NK-92 (cell line): ENCODE results near the gene PTCD1.
"Not testable (repeated sequence)": the region's sequence is repeated elsewhere in the genome, so short reads cannot be mapped to it uniquely, and the experiment has no call there.

Experiments
- DNase-seq: peaks from one replicate; lab custom pipeline; 2025; ENCODE audit not compliant: unreplicated experiment; lab: John Stamatoyannopoulos, UW

PTCD1 gene

DNA sequence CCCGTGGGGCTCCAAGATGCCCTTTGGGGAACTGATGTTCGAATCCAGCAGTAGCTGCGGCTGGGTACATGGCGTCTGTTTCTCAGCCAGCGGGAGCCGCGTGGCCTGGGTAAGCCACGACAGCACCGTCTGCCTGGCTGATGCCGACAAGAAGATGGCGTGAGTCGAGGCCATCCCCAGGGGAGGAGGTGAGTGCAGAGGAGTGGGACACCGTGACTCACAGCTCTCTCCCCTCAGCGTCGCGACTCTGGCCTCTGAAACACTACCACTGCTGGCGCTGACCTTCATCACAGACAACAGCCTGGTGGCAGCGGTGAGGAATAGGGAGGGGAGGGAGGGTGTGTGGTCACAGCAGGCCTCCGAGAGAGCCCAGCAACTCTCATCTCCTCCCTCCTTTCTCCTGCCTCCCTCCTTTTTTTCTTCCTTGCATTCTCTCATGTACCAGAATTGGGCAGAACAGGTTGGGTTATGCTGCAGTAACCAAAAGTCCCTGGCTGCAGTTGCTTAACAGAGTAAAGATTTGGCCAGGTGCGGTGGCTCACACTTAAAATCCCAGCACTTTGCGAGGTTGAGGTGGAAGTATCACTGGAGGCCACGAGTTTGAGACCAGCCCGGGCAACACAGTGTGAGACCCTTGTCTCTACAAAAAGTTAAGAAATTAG, 47.5 kb downstream of the PTCD1 start:
- no peak for DNase-seq

DNA sequence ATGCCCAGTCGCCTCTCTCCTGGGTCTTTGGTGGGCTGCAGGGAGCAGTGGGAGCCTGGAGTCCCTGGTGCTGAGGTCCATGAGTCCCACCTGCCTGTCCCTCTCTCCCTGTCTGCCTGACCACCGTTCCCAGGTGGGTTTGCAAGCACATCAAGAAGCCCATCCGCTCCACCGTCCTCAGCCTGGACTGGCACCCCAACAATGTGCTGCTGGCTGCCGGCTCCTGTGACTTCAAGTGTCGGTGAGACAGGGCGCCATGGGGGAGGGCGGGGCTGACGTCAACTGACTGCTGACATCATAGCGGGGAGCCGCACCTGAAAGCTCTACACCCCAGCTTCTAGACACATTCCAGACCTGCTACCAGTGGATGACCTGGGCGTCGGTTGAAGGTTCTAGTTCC, 48.8 kb downstream of the PTCD1 start:
- DNase-seq, result no peak

DNA sequence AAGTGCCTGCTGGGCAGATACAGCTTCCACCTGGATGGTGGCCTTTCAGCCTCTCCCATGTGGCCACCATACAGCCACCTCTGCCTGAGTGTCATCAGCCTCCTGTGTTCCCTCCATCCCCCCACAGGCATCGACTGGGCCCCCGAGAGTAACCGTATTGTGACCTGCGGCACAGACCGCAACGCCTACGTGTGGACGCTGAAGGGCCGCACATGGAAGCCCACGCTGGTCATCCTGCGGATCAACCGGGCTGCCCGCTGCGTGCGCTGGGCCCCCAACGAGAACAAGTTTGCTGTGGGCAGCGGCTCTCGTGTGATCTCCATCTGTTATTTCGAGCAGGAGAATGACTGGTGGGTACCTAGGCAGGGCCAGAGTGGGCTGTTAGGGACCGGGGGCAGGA, 50.7 kb downstream of the PTCD1 start:
- no peak for DNase-seq

DNA sequence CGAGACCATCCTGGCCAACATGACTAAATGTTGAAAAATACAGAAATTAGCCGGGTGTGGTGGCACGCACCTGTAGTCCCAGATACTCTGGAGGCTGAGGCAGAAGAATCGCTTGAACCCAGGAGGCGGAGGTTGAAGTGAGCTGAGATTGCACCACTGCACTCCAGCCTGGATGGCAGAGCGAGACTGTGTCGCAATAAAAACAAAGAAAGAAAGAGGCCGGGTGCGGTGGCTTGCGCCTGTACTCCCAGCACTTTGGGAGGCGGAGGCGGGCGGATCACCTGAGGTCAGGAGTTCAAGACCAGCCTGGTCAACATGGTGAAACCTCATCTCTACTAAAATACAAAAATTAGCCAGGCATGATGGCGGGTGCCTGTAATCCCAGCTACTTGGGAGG, 51.4 kb downstream of the PTCD1 start:
- not testable (repeated sequence) for DNase-seq

DNA sequence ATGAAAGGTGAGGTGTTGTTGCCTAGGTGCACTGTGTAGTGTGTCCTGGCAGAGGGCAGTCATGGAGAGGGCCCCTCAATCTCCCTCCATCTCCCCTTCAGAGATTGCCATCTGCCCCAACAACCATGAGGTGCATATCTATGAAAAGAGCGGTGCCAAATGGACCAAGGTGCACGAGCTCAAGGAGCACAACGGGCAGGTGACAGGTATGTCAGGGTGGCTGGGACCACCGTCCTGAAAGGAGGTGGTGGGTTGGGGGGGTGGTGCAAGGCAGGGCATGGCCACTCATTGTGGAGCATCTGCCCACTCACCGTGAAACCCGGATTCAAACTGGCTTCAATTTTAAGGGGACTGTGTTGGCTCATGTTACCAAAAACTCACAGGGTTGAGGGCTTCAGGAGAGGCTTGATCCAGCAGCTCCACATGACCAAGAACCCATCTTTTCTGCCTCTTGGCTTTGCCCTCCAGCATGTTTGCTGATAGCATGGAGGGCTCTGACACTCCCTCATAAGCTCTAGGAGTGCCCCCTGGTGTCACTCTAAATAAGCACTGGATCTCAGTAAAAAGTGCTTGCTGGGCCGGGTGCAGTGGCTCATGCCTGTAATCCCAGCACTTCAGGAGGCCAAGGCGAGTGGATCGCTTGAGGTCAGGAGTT, 51.9 kb downstream of the PTCD1 start:
- DNase-seq, result no peak

DNA sequence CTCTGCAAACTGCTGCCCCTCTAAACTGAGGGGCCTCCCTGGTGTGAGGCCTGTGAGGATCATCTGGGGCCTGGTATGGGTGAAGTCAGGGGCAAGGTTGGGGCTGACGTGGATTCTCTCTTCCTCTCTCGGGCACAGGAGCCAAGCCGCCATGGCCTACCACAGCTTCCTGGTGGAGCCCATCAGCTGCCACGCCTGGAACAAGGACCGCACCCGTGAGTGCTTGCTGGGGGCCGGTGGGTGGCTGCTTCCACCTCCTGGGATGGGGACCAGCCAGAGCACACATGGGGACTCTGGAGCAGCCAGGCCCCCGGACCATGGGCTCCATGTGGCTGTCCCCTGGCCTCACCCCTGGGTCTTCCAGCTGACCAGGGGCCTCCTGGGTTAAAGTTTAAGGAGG, 53.0 kb downstream of the PTCD1 start:
- no peak for DNase-seq

DNA sequence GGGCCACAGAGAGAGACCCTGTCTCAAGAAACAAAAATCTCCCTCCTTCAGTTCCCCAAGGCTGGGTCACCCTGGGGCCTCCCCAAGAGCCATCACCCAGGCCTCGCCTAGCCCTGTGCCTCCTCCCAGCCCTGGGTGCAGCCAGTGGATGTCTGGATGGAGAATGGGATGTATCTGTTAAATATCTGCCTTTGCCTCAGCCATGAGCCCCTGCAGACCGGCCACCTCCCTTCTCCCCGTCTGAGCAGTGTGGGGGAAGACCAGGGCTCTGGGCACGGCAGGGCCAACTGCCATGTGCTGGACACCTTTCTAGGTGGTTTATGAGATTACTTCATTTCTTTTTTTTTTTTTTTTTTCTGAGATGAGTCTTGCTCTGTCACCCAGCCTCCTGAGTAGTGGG, 54.1 kb downstream of the PTCD1 start:
- DNase-seq, result no peak

DNA sequence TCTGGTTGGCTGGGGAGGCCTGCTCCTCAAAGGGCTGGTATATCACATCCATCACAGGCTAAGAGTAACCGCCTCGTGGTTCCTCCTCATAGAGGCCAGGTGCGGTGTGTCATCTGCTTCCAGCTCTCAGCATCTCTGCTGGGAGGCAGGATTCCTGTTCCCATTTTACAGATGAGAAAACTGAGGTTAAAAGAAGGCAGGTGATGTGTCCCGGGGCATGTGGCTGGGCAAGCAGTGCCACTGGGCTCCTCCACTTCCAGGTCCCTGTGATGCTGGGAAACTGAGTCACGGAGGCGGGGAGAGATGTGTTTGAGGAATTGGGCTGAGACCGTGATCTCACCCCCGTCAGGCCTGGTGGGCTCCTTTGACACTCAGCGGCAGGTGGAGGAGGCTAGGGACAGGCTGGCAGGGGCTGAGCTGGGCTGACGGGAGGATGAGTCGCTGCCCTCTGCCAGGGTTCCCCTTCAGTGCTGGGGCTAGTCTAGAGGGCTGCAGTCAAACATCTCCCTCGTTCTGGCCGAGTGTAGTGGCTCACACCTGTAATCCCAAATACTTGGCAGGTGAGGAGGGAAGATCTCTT, 54.7 kb downstream of the PTCD1 start:
- DNase-seq, result no peak

DNA sequence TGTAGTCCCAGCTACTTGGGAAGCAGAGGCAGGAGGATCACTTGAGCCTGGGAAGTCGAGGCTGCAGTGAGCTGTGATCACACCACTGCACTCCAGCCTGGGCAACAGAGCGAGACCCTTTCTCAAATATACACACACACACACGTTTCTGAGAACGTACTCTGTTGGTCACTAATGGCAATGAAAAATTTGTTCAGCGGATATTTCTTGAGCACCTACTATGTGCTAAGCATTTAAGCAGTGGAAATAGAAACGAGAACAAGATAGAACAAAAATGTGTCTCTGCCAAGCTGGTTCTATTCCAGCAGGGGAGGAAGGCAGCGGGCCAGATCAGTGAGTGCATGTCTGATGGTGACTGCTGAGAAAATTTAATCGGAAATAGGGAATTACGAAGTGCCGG, 55.4 kb downstream of the PTCD1 start:
- no peak for DNase-seq

DNA sequence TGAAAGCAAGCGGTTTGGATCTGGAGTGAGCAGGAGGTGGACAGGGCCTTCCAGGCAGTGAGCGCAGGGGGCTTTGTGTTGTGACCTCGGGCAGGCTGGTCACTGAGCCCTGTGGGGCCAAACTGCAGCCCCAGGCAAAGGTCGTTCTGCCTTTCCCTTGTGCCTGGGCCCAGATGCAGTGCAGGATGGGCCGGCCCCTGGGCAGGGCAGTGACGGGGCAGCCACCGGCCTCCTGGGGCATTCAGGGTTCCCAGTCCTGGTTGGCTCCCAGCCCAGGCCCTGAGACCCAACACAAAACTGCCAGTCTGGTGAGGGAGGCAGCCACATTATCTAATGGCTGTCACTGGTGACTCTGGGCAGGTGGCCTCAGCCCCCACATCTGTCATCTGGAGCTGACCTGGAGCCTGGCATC, 56.9 kb downstream of the PTCD1 start:
- no peak for DNase-seq

DNA sequence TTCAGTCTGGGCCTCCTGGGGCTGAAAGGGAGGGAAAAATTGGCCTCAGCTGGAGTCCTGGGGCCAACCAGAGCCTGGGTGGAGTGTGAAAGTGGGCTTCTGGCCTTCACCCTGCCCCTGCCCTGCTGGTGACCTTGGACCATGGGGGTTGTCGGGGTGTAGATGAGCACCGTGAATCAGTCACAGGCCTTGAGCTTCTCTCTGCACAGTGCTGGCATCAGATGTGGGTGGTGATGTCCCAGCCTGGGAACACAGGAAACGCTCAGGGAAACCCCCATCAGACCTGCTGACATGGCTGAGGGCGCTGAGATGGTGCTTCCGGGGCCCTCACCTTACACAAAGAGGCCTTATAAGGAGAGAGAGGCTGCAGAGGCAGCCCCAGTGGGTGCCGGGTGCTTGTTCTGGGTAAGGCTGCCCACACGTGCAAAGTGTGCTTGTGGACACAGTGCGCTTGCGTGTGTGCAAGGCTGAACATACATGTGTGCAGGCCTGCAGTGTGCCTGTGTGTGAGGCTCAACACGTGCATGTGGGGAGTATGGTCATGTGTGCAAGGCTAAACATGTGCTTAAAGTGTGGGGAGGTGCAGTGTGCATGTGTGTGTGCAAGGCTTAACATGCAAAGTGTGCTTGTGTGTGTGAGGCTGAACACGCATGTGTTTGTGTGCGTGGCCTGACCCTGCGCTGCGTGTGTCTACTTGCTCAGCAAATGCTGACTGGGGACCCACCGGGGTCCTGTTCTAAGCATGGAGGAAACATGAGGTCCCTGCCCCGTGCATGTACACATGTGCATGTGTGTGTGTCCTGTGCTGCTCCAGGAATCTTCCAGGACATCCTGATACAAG, 57.6 kb downstream of the PTCD1 start:
- peak; percentile 69 for DNase-seq

DNA sequence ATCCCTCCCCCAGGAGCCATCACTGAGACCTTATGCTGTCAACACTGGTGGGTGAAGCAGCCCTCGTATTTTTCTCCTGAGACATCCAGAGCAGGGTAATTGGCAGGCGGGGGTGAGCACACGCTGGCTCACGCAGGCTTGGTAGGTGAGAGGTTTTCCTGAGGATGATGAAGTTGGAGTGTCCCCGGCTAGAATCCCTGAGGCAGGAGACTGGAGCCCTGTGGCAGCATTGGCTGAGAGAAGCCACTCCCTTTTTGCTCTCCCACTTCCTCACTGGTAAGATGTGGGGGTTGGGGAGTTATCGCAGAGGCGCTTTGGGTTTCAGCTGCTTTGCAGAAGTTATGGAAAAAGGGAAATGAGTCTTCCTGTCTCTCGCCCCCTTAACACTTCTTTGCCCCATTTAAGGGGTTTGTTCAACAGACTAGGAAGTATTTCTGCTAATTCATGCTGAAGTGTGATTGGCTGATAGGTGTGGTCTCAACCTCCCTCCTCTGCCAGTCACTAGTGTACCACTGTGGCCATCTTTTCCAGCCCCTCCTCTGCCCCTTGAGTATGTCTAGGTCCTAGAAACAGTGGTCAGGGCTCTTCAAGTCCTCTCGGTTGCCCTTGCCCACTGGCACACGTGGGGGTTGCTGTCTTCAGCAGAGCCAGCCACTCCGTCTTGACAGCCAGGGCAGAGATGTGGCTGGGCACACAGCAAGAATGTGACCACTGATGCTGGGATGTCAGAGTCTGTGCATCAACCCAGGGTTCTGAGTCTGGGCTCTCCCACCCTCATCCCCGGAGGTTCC, 58.4 kb downstream of the PTCD1 start:
- DNase-seq, result no peak

DNA sequence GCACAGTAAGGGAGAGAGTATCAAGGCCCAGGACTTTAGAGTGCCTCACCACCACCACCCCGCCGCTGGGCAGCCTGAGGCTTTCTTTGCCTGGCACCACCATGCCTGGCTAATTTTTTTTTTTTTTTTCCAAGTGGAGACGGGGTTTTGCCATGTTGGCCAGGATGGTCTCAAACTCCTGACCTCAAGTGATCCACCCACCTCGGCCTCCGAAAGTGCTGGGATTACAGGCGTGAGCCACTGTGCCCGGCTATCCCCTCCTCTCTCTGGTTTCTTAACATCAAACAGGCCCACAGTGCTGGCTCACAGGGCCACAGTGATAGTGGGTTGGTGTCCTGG, 58.9 kb downstream of the PTCD1 start:
- DNase-seq, result not testable (repeated sequence)

DNA sequence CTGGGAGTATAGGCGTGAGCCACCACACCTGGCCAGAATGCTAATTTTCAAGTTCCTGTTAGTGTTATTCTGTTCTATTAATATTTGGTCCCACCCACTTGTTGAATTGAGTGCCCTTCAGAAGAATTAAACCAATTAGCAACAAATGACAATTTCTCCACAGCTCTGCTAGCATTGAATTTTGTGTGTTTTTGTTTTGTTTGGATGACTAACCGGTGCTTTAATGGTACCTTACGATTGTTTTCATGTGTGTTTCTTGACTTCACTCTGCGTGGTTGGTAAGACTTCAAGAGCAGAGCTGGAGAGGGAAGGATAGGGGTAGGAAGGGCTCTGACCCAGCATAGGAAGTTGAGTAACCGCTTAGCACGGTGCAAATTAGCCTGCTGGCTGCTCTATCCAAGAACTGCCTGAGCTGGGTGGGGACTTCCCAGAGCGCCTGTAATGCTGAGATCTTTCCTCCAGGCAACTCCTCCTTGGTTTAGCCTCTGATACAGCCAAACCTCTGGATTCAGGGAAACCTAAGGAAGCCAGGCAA, 59.5 kb downstream of the PTCD1 start:
- no peak for DNase-seq

DNA sequence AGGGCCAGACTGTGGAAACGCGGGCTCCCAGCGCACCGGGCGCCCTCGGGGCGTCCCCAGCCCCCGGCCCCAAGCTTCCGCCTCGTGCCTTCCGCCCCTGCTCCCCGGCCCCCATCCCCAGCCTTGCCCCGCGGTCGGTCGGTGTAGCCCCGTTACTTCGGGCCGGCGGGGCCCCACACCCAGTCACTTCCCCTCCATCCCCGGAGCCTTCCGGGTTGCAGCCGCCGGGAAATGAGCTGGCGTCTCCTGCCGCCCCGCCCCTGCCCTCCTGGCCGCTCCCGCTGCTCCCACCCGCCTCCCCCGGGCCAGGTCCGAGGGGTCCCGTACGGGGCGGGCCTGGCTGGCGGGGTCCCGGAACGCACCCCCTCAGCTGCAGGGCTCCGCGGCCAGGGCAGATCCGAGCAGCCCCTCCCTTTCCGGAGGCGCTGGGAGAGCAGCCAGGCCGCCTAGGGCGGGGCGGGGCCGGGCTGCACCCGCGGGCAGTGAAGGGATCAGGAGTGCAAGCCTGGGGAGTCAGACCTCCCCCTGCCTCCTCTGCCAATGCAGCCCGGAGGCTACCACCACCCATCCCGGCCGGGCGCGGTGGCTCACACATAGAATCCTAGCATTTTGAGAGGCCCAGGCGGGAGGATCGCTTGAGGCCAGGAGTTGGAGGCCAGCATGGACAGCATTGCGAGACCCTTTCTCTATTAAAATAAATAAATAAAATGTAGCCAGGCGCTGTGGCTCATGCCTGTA, 63.4 kb downstream of the PTCD1 start:
- DNase-seq, result no peak

DNA sequence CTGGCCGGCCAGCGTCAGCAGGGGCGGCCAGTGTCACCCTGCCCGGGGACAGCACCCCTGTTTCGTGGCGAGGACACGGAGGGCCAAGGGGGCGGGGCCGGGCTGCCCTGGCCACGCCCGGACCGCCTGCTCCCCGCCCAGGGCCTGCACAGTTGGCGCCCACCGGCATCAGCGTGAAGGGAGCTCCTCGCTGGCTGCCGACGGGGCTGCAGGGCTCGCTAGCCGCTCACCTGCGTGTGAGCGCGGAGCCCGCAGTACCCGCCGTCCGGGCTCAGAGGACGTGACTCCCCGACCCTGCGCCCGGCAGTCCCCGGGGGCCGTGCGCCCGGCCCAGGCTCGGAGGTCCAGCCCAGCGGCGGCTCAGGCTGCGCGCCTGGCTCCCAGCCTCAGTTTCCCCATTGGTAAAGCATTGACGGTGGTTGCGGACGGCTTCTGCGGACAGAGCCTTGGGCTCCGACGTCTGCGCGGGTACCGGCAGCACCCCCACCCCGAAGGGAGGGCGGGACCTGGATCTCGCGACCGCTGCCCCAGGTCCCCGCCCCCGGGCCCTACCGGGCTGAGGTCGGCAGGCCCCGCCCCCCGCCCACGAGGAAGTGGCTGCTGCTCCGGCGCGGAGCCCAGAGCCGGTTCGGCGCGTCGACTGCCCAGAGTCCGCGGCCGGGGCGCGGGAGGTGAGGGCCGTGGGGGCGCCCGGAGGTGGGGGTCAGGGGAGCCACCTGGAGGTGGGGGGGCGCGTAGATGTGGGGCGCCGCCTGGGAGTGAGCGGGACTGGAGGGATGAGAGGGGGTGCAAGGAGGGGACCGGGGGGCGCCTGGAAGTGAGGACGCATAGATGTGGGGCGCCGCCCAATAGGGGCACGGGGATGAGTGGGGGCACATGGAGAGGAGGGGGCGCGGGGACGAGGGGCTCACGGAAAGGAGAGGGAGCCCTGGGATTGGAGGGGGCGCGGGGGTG, 64.2 kb downstream of the PTCD1 start, which contains the start of gene ARPC1B:
TSS of gene ARPC1B (plus strand) at position 620 of the 954 bp plus-strand sequence. CDS start 10,985 bp downstream, outside the sequence.
- no peak for DNase-seq

DNA sequence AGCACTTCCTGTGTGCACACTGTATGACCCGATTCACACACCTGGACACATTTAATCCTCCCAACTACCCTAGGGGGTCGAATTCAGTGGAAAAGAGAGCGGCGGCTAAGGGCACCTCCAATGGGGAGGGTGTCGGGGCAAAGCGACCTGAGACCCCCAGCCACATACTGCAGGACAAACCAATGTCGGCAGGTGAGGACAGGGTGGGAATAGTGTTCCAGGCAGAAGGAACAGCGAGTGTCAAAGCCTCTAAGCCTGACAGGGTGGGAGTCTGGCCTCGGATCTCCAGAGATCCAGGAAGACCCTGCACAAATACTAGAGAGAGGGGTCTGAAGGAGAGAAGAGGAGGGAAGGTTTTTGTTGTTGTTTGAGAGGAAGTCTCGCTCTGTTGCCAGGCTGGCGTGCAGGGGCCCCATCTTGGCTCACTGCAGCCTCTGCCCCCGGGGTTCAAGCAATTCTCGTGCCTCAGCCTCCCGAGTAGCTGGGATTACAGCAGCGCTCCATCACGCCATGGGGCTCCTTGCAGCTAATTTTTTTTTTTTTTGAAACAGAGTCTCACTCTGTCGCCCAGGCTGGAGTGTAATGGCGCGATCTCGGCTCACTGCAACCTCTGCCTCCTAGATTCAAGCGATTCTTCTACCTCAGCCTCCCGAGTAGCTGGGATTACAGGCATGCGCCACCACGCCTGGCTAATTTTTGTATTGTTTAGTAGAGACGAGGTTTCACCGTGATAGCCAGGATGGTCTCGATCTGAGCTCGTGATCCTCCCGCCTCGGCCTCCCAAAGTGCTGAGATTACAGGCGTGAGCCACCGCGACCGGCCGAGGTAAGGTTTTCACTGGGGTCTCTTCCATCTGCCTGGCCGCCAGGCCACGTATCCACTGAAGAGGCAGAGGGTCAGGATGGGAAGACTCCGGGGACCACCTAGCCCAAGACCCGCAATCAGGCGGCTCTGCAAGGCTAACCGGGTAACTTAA, 65.2 kb downstream of the PTCD1 start:
- DNase-seq, result no peak
